ENCODE data around the gene OOSP4B.
"Not testable (repeated sequence)": the region's sequence is repeated elsewhere in the genome, so short reads cannot be mapped to it uniquely, and the experiment has no call there.

Gene OOSP4B

GRCh38 chr11:60018058-60018457, 1.1 kb downstream of the OOSP4B start:
- TF ChIP-seq CTCF (IDR thresholded peaks at IDR 0.05), result no peak
- no peak overlapping the region for H3K4me3 ChIP-seq
- no peak overlapping the region for H3K27ac ChIP-seq
- no peak for DNase-seq (ENCODE audit: low spot score)

- DNase-seq (ENCODE audit: low spot score); H3K27ac ChIP-seq; H3K4me3 ChIP-seq: not testable (repeated sequence)
These were observed 3.4 kb downstream of the OOSP4B start for GRCh38 chr11:60020376-60020775.

- Histone ChIP-seq H3K27ac (no peak overlapping the region), H3K4me3 (no peak overlapping the region)
- DNase-seq (ENCODE audit: low spot score), result no peak
- no peak for TF ChIP-seq CTCF (IDR thresholded peaks at IDR 0.05)
These were observed 12.1 kb downstream of the OOSP4B start for GRCh38 chr11:60029015-60029632.

- Histone ChIP-seq H3K4me3 (no peak within 1 kb of the TSS), H3K27ac (no peak within 1 kb of the TSS)
- no peak for DNase-seq (ENCODE audit: low spot score)
- TF ChIP-seq CTCF (IDR thresholded peaks at IDR 0.05), result no peak
These were observed 23.1 kb downstream of the OOSP4B start, which contains the start of gene OOSP2 for GRCh38 chr11:60040109-60040508. Gene OOSP2, plus strand, starts transcription at chr11:60040409. Its CDS starts 51 bp downstream, at chr11:60040460.

GRCh38 chr11:60050422-60050821, 33.4 kb downstream of the OOSP4B start:
- H3K4me3 ChIP-seq; DNase-seq (ENCODE audit: low spot score); H3K27ac ChIP-seq: not testable (repeated sequence)

GRCh38 chr11:60050839-60051238, 33.9 kb downstream of the OOSP4B start:
- not testable (repeated sequence) for H3K4me3 ChIP-seq; H3K27ac ChIP-seq; DNase-seq (ENCODE audit: low spot score)

GRCh38 chr11:60056349-60056969, 39.5 kb downstream of the OOSP4B start, which contains the start of gene MS4A3:
Gene MS4A3, plus strand, starts transcription at chr11:60056665. Its CDS starts 4,496 bp downstream, at chr11:60061161.
- no peak for TF ChIP-seq CTCF (IDR thresholded peaks at IDR 0.05)
- H3K27ac ChIP-seq, result no peak within 1 kb of the TSS
- H3K4me3 ChIP-seq, result no peak within 1 kb of the TSS
- DNase-seq (ENCODE audit: low spot score), result no peak

- H3K4me3 ChIP-seq, result no peak overlapping the region
- H3K27ac ChIP-seq, result no peak overlapping the region
- no peak for DNase-seq (ENCODE audit: low spot score)
- TF ChIP-seq CTCF (IDR thresholded peaks at IDR 0.05), result no peak
These were observed 42.1 kb downstream of the OOSP4B start for GRCh38 chr11:60059052-60059451.
